Measurements from ENCODE around the gene PTPRC.

The PTPRC gene

DNA sequence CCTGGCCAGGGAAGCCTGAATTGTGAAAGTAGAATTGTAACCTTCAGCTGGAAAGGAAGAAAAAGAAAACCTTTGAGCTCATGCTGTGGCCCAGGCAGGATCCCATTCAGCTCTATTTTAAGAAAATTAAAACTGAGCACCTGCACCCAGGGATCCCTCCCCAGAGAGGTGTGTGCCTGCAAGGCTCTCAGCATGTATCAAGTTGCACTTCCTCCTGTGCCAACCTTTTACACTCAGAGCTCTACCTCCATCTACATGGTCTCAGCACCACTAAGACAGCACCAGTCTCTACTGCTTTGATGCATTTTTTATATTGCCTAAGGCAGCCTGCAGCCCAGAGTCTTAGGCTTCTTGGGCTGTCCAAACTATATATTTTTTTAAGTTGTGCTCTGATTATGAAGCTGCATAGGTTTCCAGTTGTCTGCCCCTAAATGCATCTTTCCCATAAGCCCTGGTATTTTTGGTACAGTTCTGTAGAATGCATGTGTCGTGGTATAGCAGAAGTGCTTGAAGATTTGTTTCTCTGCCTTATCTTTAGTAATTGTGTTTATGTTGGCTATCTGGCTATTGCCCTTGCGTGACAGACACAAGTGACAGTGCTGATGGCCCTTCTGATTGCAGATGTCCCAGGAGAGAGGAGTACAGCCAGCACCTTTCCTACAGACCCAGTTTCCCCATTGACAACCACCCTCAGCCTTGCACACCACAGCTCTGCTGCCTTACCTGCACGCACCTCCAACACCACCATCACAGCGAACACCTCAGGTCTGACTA is 63.1 kb downstream of the PTPRC start:
- no peak for DNase-seq (ENCODE audit: low spot score)

DNA sequence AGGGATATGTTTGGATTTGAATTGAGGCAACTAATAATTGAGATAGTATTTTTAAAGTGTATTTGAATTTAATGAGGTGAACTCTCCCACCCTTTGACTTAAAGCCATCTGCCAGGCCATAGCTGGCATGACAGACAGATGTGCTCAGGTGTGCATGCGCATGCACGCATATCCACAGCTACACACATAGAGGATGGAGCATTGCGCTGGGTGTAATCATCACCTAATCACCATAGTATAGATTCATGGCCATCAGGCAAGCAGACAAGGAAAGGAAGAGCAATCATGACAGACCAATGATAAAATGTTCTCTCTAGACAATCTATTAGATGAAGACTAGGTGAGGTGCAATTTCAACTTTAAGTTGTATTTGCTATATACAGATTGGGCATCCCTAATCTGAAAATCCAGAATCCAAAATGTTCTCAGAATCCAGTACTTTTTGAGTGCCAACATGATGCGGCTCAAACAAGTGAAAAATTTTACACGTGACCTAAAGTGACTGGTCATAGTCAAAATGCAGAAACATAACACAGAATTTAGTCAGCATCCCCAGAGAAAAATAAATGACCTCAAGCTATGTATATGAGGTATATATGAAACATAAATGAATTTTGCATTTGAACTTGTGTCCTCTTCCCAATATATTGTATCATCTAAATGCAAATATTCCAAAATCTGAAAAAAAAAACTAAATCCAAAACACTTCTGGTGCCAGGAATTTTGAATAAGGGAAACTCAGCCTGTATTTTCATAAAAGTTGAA is 70.1 kb downstream of the PTPRC start:
- no peak for DNase-seq (ENCODE audit: low spot score)

GRCh38 chr1:198711837-198712236 is 73.0 kb downstream of the PTPRC start:
- no peak for DNase-seq (ENCODE audit: low spot score)

- DNase-seq (ENCODE audit: low spot score): no peak
Observed at GRCh38 chr1:198713081-198713480, 74.2 kb downstream of the PTPRC start.

GRCh38 chr1:198714271-198714670 is 75.4 kb downstream of the PTPRC start:
- no peak for DNase-seq (ENCODE audit: low spot score)

DNA sequence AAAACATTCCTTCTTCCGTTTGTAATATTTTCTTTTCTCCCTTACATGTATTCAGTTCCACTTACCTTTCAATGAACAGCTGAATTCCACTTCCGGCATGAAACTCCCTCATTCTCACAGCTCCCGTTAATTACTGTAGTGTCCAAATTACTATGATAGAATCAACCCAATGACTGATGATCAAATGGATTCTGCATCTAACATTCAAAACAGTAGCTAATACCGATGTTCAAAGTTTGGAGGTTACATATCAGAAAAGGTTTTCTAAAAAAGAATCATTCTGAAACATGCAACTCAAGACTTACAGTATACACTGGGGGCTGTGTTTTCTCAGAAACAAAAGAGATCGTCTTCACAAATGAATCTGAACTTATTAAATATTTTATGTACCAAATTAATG is 77.2 kb downstream of the PTPRC start:
- no peak for DNase-seq (ENCODE audit: low spot score)

DNA sequence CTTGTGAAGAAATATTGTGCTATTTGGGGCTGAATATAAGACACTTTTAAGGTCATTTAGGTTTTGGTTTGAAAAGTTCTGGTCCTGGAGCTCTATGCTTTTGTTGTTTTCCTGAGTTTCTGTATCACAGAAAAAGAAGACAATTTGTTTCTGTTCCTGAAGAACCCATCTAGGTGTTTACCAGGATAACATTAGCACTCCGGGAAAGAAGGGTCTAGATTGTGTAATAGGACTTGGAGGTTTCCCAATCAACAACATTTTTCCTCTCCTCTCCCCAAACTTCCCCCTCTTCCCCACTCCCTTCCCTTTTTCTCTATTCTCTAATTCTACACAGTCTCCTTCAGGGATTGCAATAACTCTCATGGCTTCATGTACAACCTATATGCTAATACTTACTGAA is 78.7 kb downstream of the PTPRC start:
- no peak for DNase-seq (ENCODE audit: low spot score)

DNA sequence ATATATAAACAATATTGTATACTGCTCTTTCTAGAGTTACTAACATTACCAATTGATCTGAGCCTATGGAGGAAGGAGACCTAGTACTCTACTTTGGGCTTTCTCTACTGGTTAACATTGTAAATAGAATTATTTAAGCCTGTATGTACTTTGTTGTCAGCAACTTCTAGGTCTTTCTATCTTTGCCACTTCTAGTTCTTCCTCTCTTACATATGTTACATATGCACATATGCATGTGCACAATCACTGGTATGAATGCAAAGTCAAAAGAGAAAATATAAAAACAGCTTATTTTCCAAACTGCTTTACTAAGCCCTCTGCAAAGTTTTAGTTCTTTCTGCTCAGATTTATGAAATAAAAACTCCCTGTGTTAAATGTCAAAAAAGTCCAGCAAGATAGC is 84.3 kb downstream of the PTPRC start:
- DNase-seq (ENCODE audit: low spot score): no peak

DNA sequence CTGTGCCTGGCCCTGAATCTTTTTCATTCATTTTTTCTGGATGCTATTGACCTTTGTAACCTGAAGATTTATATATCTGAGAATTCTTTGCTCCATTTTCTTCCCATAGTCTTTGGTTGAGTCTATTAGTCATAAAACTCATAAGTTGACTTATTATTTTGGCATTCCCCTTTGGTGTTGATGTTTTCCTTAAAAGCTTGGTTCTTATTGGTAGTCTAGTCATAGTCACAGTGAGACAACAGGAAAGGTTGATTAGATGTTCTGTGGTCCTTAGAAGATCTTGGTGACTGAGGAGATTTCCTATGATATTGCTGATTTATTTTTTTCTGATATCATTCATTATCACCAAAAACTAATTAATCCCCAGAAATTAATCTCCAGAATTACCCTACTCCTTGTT is 86.2 kb downstream of the PTPRC start:
- no peak for DNase-seq (ENCODE audit: low spot score)

DNA sequence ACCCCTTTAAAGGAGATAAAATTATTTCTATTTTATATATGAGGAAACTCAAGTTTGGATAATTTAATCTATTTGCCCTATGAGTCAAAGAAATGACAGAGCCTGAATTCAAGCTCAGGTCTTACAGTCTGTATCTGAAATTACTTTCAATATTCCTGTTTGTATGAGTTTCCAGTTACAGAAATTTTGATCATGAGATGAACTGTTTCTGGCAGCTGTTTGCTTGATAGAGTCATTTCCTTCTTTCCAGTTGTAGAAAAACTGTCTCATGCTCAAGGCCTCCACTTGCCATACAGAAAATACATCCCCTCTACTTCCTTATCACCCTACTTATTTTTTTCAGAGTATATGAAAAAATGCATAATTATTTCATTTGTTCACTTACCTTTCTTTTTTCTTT is 87.6 kb downstream of the PTPRC start:
- DNase-seq (ENCODE audit: low spot score): no peak

DNA sequence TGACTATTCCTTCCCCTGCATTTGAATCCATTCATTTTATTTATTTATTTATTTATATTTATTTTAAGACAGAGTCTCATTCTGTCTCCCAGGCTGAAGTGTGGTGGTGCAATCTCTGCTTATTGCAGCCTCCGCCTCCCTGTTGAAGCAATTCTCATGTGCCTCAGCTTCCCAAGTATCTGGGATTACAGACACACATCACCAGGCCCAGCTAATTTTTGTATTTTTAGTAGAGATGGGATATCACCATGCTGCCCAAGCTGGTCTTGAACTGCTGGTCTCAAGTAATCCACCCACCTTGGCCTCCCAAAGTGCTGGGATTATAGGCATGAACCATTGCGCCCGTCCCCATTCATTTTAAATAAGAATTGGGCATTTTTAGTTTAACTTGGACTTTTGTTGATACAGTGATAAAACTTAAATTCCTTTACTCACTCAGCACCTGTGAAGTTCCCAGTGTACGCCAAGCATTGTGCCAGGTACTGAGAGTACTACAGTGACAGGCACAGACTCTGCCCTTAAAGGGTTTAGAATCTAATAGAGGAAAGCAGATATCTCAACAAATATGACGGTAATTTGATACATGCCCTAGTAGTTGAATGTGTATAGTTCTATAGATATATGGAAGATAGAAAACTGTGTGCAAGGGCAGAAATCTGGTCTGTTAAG is 90.5 kb downstream of the PTPRC start:
- DNase-seq (ENCODE audit: low spot score): no peak

DNA sequence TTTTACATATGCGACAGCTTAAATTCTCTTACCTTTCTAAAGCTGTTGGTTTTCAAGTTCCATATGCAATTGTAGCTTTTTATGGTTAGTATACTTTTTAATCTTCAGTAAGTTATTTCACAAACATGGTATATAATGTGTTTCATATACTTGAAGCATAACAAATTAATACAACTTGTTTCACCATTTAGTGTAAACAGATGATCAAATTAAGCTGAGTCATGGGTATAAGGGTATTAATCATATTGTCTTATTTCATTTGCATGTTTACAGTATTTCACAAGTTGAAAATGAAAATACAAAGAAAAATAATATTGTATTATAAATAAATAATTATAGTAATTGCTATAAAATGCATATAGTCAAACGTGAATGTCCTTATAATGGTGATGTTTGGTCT is 92.1 kb downstream of the PTPRC start:
- no peak for DNase-seq (ENCODE audit: low spot score)

GRCh38 chr1:198734323-198735008 is 95.6 kb downstream of the PTPRC start:
- no peak for DNase-seq (ENCODE audit: low spot score)

DNA sequence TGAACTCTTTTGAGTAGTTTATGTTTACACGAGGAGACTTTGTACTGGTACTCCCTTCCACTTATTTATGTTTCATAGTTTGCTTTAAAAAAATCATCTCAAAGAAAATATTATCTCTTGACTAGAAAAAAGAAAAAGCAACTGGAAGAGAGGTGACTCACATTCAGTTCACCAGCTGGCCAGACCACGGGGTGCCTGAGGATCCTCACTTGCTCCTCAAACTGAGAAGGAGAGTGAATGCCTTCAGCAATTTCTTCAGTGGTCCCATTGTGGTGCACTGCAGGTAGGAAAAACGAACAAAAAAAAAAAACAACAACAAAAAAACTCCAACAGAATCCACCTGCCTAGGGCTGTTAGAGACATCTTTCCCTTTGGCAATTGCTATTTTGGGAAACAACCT is 102.9 kb downstream of the PTPRC start:
- DNase-seq (ENCODE audit: low spot score): no peak

DNA sequence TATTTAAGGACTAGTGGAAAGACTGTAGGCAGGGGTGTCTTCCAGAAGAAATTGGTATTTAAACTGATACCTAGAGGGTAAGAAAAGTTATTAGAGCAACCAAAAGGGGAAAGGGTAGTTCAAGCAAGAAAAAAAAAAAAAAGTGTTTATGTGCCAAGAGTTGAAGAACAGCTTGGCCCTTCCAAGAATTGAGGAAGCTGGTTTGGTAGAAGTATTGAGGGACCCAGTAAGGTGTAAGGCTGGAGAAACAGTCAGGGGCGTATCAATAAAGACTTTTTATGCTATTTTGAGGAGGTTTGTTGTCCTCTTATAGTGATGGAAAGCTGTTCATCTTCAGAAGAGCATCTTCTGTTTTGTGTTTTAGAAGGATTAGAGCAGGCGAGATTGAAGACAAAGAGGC is 108.3 kb downstream of the PTPRC start:
- no peak for DNase-seq (ENCODE audit: low spot score)

DNA sequence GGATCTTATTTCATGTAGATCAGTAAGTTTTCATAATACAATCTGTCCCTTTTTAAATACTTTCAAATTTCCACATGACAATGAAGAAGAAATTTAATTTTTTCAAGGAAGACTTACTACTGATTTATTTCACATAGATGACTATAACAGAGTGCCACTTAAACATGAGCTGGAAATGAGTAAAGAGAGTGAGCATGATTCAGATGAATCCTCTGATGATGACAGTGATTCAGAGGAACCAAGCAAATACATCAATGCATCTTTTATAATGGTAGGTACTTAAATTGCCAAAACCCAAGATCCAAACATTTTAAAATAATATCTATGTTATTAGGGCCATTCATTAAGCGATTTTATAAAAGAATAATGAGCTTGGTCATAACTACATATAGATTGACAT is 110.4 kb downstream of the PTPRC start:
- no peak for DNase-seq (ENCODE audit: low spot score)

DNA sequence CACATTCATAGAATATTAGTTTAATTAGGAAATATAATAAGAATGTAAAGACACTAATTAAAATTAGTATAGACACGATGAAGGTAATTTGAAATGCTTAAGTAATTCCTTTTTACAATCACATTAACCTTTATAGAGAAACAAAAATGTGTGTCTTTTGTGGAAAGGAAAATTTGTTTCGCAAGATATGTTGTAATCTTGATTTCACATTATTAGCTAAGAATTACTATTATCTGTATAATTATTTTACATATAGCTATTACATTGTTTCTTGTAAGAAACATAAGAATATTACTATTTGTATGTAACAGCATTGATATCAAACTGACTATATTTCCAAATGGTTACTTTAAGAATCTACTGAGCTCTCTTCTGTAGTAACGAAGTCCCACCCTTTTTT is 111.2 kb downstream of the PTPRC start:
- DNase-seq (ENCODE audit: low spot score): no peak

- DNase-seq (ENCODE audit: low spot score): no peak
Observed at GRCh38 chr1:198751741-198752140, 112.9 kb downstream of the PTPRC start.

GRCh38 chr1:198754670-198755069 is 115.8 kb downstream of the PTPRC start:
- DNase-seq (ENCODE audit: low spot score): no peak

GRCh38 chr1:198755715-198756114 is 116.9 kb downstream of the PTPRC start:
- DNase-seq (ENCODE audit: low spot score): no peak

- no peak for DNase-seq (ENCODE audit: low spot score)
Observed at GRCh38 chr1:198756470-198756869, 117.6 kb downstream of the PTPRC start.

DNA sequence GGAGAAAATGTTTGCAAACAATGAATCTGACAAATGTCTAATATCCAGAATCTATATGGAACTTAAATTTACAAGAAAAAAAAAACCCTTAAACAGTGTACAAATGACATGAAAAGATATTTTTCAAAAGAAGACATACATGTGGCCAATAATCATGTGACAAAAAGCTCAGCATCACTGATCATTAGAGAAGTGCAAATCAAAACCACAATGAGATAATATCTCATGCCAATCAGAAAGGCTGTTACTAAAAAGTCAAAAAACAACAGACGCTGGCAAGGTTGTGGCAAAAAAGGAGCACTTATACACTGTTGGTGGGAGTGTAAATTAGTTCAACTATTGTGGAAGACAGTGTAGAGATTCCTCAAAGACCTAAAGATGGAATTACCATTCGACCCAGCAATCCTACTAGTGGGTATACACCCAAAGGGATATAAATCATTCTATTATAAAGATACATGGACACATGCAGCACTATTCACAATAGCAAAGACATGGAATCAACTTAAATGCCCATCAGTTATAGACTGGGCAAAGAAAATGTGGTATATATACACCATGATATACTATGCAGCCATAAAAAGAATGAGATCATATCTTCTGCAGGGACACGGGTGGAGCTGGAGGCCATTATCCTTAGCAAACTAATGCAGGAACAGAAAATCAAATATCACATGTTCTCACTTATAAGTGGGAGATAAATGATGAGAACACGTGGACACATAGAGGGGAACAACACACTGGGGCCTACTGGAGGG is 123.2 kb downstream of the PTPRC start:
- peak; percentile 21 for DNase-seq (ENCODE audit: low spot score)

All from CD4-positive, alpha-beta T cell treated with Interleukin-15 for 4 hours (primary cell).